ENCODE data around the gene TMEM11. TPM values are rescaled to one million over a fixed set of nuclear protein-coding genes. Genes with fewer than 3 reads are reported as not detected.

TMEM11 gene
- total RNA-seq, 3 donors from 2014 or later (not counting 1 experiment from before 2014, with no cell fraction given), result 18.4 to 27.0 (median 18.6) TPM

- ATAC-seq (no peak), DNase-seq (no peak)
- H3K4me3 ChIP-seq (ENCODE audit: low read length), result no peak overlapping the region
- Mint-ChIP-seq H3K9me3 (no peaks in the 10 kb centered on the region), H3K27me3 (ENCODE audit: low read depth in 2 of 2) (no peaks in the 10 kb centered on the region), H3K27ac (no peak overlapping the region), H3K4me3 (no peak overlapping the region), H3K36me3 (peaks cover 8% of the 10 kb centered on the region), H3K4me1 (peaks cover 0 to 6% of the 10 kb centered on the region in 2 donors)
- no peaks in the 10 kb centered on the region for H3K9me3 ChIP-seq (ENCODE audit: control insufficient read depth, insufficient read depth, low read length)
- no peak overlapping the region for H3K27ac ChIP-seq (ENCODE audit: low read length)
- no peak for TF ChIP-seq CTCF (IDR thresholded peaks at IDR 0.05)
- no peaks in the 10 kb centered on the region for H3K27me3 ChIP-seq (ENCODE audit: control insufficient read depth, insufficient read depth, low read length)
- WGBS (ENCODE audit: insufficient coverage), result 96% methylated on average over 6 of the region's 6 CpGs
- no peaks in the 10 kb centered on the region for H3K4me1 ChIP-seq (ENCODE audit: control insufficient read depth, insufficient read depth, low read length)
- intact Hi-C loops (cut with micrococcal nuclease), result no loop called here
- peaks cover 21% of the 10 kb centered on the region for H3K36me3 ChIP-seq (ENCODE audit: control insufficient read depth, insufficient read depth, low read length)
Observed at GRCh38 chr17:21190078-21190477, 23.9 kb downstream of the TMEM11 start.

GRCh38 chr17:21189361-21189760, 24.6 kb downstream of the TMEM11 start:
- peaks cover 15% of the 10 kb centered on the region for H3K36me3 Mint-ChIP-seq
- no peak for TF ChIP-seq CTCF (IDR thresholded peaks at IDR 0.05)
- 97% methylated on average over 4 of the region's 4 CpGs for WGBS (ENCODE audit: insufficient coverage)
- Histone ChIP-seq H3K9me3 (ENCODE audit: control insufficient read depth, insufficient read depth, low read length) (no peaks in the 10 kb centered on the region), H3K36me3 (ENCODE audit: control insufficient read depth, insufficient read depth, low read length) (peaks cover 27% of the 10 kb centered on the region), H3K4me3 (ENCODE audit: low read length) (no peak overlapping the region), H3K27me3 (ENCODE audit: control insufficient read depth, insufficient read depth, low read length) (no peaks in the 10 kb centered on the region), H3K27ac (ENCODE audit: low read length) (no peak overlapping the region), H3K4me1 (ENCODE audit: control insufficient read depth, insufficient read depth, low read length) (no peaks in the 10 kb centered on the region)
- H3K9me3 Mint-ChIP-seq, result no peaks in the 10 kb centered on the region
- DNase-seq, result no peak
- no peak overlapping the region for H3K4me3 Mint-ChIP-seq
- no peaks in the 10 kb centered on the region for H3K27me3 Mint-ChIP-seq (ENCODE audit: low read depth in 2 of 2)
- peaks cover 0 to 6% of the 10 kb centered on the region in 2 donors for H3K4me1 Mint-ChIP-seq
- no peak overlapping the region for H3K27ac Mint-ChIP-seq
- intact Hi-C loops (cut with micrococcal nuclease), result no loop called here
- no peak for ATAC-seq

GRCh38 chr17:21186399-21187187, 27.4 kb downstream of the TMEM11 start:
- ATAC-seq (no peak), DNase-seq (no peak)
- no peaks in the 10 kb centered on the region for H3K9me3 Mint-ChIP-seq
- peaks cover 30% of the 10 kb centered on the region for H3K36me3 ChIP-seq (ENCODE audit: control insufficient read depth, insufficient read depth, low read length)
- no peak overlapping the region for H3K4me3 Mint-ChIP-seq
- H3K27me3 ChIP-seq (ENCODE audit: control insufficient read depth, insufficient read depth, low read length), result no peaks in the 10 kb centered on the region
- intact Hi-C loops (cut with micrococcal nuclease), result no loop called here
- H3K27me3 Mint-ChIP-seq (ENCODE audit: low read depth in 2 of 2), result no peaks in the 10 kb centered on the region
- TF ChIP-seq CTCF (IDR thresholded peaks at IDR 0.05), result no peak
- no peaks in the 10 kb centered on the region for H3K4me1 ChIP-seq (ENCODE audit: control insufficient read depth, insufficient read depth, low read length)
- H3K27ac ChIP-seq (ENCODE audit: low read length), result no peak overlapping the region
- H3K4me3 ChIP-seq (ENCODE audit: low read length), result no peak overlapping the region
- peaks cover 16% of the 10 kb centered on the region for H3K36me3 Mint-ChIP-seq
- no peaks in the 10 kb centered on the region for H3K9me3 ChIP-seq (ENCODE audit: control insufficient read depth, insufficient read depth, low read length)
- H3K4me1 Mint-ChIP-seq, result peaks cover 0 to 6% of the 10 kb centered on the region in 2 donors
- 92% methylated on average over 5 of the region's 6 CpGs for WGBS (ENCODE audit: insufficient coverage)
- peak overlapping the region; percentile 3 to 25 for H3K27ac Mint-ChIP-seq

- Histone ChIP-seq H3K27me3 (ENCODE audit: control insufficient read depth, insufficient read depth, low read length) (no peaks in the 10 kb centered on the region), H3K27ac (ENCODE audit: low read length) (no peak overlapping the region), H3K4me1 (ENCODE audit: control insufficient read depth, insufficient read depth, low read length) (no peaks in the 10 kb centered on the region), H3K9me3 (ENCODE audit: control insufficient read depth, insufficient read depth, low read length) (no peaks in the 10 kb centered on the region), H3K4me3 (ENCODE audit: low read length) (no peak overlapping the region), H3K36me3 (ENCODE audit: control insufficient read depth, insufficient read depth, low read length) (peaks cover 22% of the 10 kb centered on the region)
- no peak for TF ChIP-seq CTCF (IDR thresholded peaks at IDR 0.05)
- WGBS (ENCODE audit: insufficient coverage), result 86% methylated on average over 1 of the region's 1 CpG
- no peak for DNase-seq
- no peaks in the 10 kb centered on the region for H3K9me3 Mint-ChIP-seq
- H3K4me1 Mint-ChIP-seq, result peaks cover 0 to 6% of the 10 kb centered on the region in 2 donors
- H3K27ac Mint-ChIP-seq, result no peak overlapping the region
- no peaks in the 10 kb centered on the region for H3K27me3 Mint-ChIP-seq (ENCODE audit: low read depth in 2 of 2)
- peaks cover 16% of the 10 kb centered on the region for H3K36me3 Mint-ChIP-seq
- no peak overlapping the region for H3K4me3 Mint-ChIP-seq
- ATAC-seq, result no peak
- intact Hi-C loops (cut with micrococcal nuclease), result no loop called here
Observed at GRCh38 chr17:21185061-21185460, 28.9 kb downstream of the TMEM11 start.
